WERI-Rb-1 (cell line): ENCODE measurements around the gene PTH2R.
"Not testable (repeated sequence)": the region's sequence is repeated elsewhere in the genome, so short reads cannot be mapped to it uniquely, and the experiment has no call there.

Source experiments
- DNase-seq: peaks from one replicate; pipeline ENCODE4 v3.0.0-alpha.2; 2020
- H3K27ac ChIP-seq: fragments of 250-450 bp; sonication (Bioruptor Pico); 2 replicates; pipeline ENCODE4 v1.5.1; 2020; ENCODE audit warnings: mild to moderate bottlenecking, moderate library complexity
- H3K27me3 ChIP-seq: fragments of 250-450 bp; sonication (Bioruptor Pico); 2 replicates; pipeline ENCODE4 v1.5.1; 2021; ENCODE audit warnings: mild to moderate bottlenecking, low read depth, moderate library complexity; ENCODE audit not compliant: insufficient read depth, severe bottlenecking
- H3K36me3 ChIP-seq: fragments of 250-450 bp; sonication (Bioruptor Pico); 2 replicates; pipeline ENCODE4 v1.5.1; 2020; ENCODE audit warnings: mild to moderate bottlenecking, moderate library complexity
- H3K4me3 ChIP-seq: 2 replicates; pipeline ENCODE4 v1.5.1; 2011; ENCODE audit warnings: low read depth, mild to moderate bottlenecking, control low read depth, low read length
- H3K9me3 ChIP-seq: fragments of 250-450 bp; sonication (Bioruptor Pico); 2 replicates; pipeline ENCODE4 v1.5.1; 2021; ENCODE audit warnings: mild to moderate bottlenecking, moderate library complexity; ENCODE audit not compliant: severe bottlenecking
- CTCF ChIP-seq: IDR thresholded peaks from 2 replicates; pipeline ENCODE4 v1.5.1; 2011; ENCODE audit warnings: low read depth, mild to moderate bottlenecking, control low read depth, inconsistent platforms, low read length

Gene PTH2R

GRCh38 chr2:208386541-208386940, 20.1 kb upstream of the PTH2R start:
- no peak overlapping the region for H3K4me3 ChIP-seq
- H3K27ac ChIP-seq: no peak overlapping the region
- no peaks in the 10 kb centered on the region for H3K27me3 ChIP-seq
- DNase-seq: no peak
- TF ChIP-seq CTCF: no peak
- H3K9me3 ChIP-seq: no peaks in the 10 kb centered on the region
- no peaks in the 10 kb centered on the region for H3K36me3 ChIP-seq

GRCh38 chr2:208389940-208390339, 16.7 kb upstream of the PTH2R start:
- no peak for DNase-seq
- Histone ChIP-seq H3K4me3 (no peak overlapping the region), H3K9me3 (peaks cover 8% of the 10 kb centered on the region), H3K27ac (no peak overlapping the region), H3K27me3 (no peaks in the 10 kb centered on the region), H3K36me3 (no peaks in the 10 kb centered on the region)
- TF ChIP-seq CTCF: no peak

GRCh38 chr2:208392300-208392699, 14.3 kb upstream of the PTH2R start:
- no peaks in the 10 kb centered on the region for H3K36me3 ChIP-seq
- H3K27me3 ChIP-seq: no peaks in the 10 kb centered on the region
- no peak for DNase-seq
- H3K4me3 ChIP-seq: no peak overlapping the region
- TF ChIP-seq CTCF: no peak
- H3K27ac ChIP-seq: no peak overlapping the region
- H3K9me3 ChIP-seq: peaks cover 8% of the 10 kb centered on the region

- DNase-seq, H3K4me3 ChIP-seq, H3K27me3 ChIP-seq, H3K36me3 ChIP-seq, H3K9me3 ChIP-seq, H3K27ac ChIP-seq: not testable (repeated sequence)
These were observed 9.8 kb upstream of the PTH2R start for GRCh38 chr2:208396796-208397195.

GRCh38 chr2:208399201-208399600, 7.4 kb upstream of the PTH2R start:
- no peak for TF ChIP-seq CTCF
- no peak overlapping the region for H3K4me3 ChIP-seq
- no peak overlapping the region for H3K27ac ChIP-seq
- no peak for DNase-seq
- no peaks in the 10 kb centered on the region for H3K36me3 ChIP-seq
- H3K9me3 ChIP-seq: peaks cover 2% of the 10 kb centered on the region
- no peaks in the 10 kb centered on the region for H3K27me3 ChIP-seq

GRCh38 chr2:208407667-208408066, 1.1 kb downstream of the PTH2R start:
- H3K27ac ChIP-seq: no peak overlapping the region
- H3K27me3 ChIP-seq: peaks cover 7% of the 10 kb centered on the region
- H3K36me3 ChIP-seq: no peaks in the 10 kb centered on the region
- no peaks in the 10 kb centered on the region for H3K9me3 ChIP-seq
- TF ChIP-seq CTCF: peak; percentile 44; the same call in 1 of the 2 replicates
- peak; percentile 48 for DNase-seq
- no peak overlapping the region; the same call in 1 of the 2 replicates for H3K4me3 ChIP-seq
